HG03159 (cell line): Measurements from ENCODE around the gene FAM151A.

Source experiments
- ATAC-seq: cut with Tn5 transposase; IDR thresholded peaks from one replicate; pipeline ENCODE4 v1.9.1; 2021; ENCODE audit warnings: mild to moderate bottlenecking, moderate library complexity; ENCODE audit not compliant: unreplicated experiment

Gene FAM151A

DNA sequence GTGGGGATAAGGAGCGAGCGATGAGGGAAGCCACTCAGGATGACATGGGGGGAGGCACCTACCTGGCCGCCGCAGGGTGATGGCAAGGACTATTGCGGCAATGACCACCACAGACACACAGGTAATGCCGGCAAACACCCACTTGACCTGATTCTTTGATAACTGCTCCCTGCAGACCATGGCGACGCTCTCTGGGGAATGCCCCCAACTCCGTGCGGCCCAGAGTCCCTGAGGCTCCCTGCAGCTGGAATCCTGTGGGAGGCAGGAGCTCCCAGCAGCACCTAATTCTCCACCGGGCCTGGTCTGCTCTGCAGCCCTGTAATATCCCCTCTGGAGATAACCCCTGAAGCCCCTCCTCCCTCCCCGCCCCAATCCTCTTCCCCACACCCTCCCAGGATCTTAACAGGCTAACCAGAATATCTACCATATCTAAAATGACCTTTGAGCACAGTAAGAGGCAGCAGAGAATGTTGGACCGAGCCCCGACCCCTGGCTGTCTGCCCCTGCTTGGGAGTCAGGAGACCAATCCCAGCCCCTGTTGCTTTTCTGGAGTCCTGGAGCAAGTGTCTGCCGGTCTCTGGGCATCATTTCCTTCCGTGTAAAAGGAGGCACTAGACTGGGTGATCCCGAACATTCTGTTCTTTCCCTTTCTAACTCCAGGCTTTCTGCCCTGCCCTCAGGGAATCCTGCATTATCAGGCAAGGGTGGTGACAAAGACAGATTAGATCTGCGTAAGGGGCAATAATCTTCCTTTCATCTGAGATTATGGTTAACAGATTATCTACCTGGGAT, at the start of gene FAM151A:
Gene FAM151A, minus strand, starts transcription at position 310 of the 792 bp plus-strand sequence. Its CDS starts 130 bp downstream, at position 180.
- ATAC-seq, result no peak

GRCh38 chr1:54671985-54672608, 48.8 kb upstream of the FAM151A start:
- ATAC-seq, result peak; percentile 75

DNA sequence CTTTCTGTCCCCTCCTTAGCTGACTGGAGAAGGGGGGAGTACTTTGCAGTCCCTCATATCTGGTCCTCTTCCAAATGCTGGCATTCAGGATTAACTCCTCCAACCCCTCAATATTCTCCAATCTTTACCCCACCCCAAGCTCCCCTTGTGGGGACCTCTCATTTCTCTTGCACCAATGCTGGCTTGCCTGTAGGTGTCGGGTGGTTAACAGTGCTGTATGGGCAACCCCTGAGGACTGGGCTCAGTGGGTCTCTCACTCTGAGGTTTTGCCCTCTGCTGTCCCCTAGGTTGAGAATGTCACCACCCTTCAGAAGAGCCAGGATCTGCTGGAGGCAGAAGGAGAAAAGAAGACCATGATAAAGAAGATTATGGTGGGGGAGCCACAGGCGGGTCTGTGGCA, 45.2 kb upstream of the FAM151A start:
- no peak for ATAC-seq

DNA sequence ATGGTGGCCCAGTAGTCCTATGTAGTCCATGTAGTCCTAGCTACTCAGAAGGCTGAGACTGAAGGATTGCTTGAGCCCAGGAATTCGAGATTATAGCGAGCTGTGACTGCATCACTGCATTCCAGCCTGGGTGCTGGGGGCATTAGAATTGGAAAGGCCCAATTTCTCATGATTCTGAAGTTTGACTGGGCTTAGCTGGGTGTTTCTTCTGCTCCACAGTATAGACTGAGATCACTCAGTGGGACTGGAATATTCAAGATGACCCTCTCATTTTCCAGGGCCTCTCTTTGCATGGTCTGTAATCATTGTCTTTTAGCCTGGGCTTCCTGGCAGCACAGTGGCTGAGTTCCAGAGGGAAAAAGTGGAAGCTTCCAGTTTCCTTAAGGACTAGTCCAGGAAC, 44.5 kb upstream of the FAM151A start:
- ATAC-seq, result no peak

- no peak for ATAC-seq
Measured at GRCh38 chr1:54666333-54666732, 43.0 kb upstream of the FAM151A start.

- ATAC-seq, result no peak
Measured at GRCh38 chr1:54665852-54666251, 42.5 kb upstream of the FAM151A start.

DNA sequence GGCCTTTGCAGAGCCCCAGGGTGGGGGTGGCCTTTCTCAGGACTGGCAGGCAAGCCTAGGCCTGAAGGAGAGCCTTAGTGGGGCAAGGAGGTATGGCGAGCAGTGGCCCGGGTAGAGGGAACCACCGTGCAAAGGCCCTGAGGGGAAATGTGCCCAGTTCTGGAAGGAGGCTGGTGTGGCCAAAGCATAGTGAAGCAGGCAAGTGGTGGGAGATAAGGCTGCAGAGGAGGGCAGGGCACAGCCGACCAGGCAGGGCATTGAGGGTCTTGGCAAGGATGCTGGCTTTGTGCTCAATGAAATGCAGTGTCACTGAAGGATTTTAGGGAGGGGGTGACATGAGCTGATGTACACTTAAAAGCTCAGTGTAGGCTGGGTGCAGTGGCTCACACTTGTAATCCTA, 41.0 kb upstream of the FAM151A start:
- ATAC-seq, result no peak

- ATAC-seq, result no peak
Measured at GRCh38 chr1:54663725-54664124, 40.4 kb upstream of the FAM151A start.

GRCh38 chr1:54658164-54658913, 35.0 kb upstream of the FAM151A start:
- ATAC-seq, result no peak

DNA sequence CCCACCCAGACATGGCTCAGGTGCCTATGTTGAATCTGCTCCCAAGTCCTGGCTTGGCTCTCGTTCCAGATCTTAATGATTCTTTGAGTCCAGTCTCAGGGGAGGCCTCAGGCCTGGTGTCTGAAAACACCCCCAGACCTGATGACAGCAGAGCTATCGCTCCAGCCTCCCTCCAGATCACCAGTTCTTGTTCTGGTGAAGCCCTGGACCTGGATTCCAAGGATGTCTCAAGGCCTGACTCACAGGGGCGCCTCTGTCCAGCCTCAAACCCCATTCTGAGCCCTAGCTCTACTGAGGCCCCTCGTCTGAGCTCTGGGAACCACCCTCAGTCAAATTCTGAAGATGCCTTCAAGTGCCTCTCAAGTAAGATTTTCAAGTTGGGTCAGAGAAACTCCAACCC, 29.7 kb upstream of the FAM151A start:
- ATAC-seq, result no peak

GRCh38 chr1:54652168-54652567, 28.8 kb upstream of the FAM151A start:
- ATAC-seq, result no peak

DNA sequence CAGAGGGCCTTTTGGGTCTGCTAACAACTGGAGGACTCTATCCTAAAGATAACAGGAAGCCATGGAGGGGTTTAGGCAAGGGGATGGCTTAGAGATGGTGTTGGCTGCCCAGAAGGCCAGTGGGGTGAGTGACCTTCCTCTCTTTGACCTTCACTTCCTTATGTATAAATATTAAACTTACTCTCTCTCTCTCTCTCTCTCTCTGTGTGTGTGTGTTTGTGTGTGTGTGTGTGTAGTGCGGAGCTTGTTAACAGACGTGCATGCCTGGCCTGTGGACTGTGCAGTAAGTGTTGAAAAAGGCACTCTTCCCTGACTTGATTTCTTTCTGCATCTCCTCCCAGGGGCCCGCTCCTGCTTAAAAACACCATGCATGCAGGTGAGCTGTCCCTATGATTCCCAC, 28.3 kb upstream of the FAM151A start:
- no peak for ATAC-seq

GRCh38 chr1:54650417-54650816, 27.1 kb upstream of the FAM151A start:
- no peak for ATAC-seq

- no peak for ATAC-seq
Measured at GRCh38 chr1:54649921-54650320, 26.6 kb upstream of the FAM151A start.

DNA sequence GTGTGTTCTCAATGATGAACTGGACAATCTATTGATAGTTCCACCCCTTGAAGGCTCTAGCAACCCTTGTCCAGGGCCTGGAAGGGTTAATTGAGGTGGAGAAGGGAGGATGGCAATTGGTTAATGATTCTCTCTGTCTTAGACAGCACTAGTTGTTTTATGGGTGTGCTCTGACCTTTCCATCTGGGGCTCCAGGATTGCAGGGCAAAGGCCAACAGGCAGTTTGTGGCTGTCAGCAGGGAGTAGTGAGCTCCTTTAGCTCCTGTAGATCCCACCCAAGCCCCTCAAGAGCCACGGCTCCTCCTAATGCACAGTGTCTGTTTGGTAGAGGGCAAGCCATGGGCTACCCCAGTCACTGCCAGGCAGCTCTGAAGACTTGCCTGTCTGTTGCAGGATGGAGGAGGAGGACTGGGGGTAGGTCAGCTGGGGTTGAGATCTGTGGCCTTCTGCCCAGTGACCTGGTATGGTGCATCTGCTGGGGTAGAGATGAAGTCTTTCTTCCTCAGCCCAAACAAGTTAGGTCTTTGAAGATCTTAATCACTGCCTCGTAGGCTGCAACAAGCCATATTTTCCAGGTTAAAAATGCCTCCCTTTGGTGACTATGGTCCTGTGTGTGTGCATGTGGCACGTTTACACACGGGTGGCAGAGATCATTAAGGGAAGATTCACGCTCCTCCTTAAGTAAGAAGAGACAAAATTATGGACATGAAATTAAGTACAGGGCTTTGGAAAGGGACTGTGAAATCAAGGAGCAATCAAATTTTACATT, 26.0 kb upstream of the FAM151A start:
- ATAC-seq, result no peak

DNA sequence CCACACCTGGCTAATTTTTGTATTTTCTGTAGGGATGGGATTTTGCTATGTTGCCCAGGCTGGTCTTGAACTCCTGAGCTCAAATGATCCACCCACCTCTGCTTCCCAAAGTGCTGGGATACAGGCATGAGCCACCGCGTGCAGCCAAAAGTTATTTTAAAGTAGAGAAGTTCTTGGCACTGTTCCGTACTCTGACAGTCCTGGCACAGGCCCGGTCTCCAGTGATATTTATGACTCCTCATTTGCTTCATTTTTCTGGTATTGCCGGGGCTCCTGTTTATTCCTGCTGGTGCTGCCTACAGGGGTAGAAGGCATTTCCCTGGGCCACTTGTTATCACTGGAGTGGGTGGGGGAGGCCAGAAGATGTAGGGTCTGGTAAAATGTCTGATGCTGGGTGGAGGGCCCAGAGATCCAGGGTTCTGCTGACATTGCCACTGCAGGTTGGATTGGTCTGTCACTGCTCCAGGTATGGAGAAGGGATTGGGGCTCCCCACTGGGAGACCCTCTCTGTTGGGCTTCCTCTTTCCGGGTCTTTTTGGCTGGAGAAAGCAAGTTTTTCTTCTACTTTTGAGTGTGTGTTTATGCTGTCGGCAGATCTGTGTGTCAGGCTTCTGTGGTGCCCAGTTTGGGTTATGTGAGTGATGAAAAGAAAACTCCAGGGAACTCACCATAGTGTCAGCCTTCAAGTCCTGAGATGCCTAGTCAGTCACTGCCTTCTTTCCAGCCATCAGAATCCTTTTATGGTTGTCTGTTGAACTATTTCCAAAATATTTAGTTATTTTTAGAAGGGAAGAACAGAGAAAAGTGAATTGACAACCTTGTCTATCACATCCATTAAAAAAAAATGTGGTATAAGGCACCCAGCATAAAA, 22.7 kb upstream of the FAM151A start:
- no peak for ATAC-seq

GRCh38 chr1:54643736-54644135, 20.4 kb upstream of the FAM151A start:
- ATAC-seq, result no peak

GRCh38 chr1:54640863-54641836, 17.8 kb upstream of the FAM151A start, which contains the start of gene MROH7:
MROH7 (plus strand) TSS chr1:54641786; CDS start chr1:54652927, 11,141 bp downstream.
- ATAC-seq, result no peak

GRCh38 chr1:54640361-54640760, 17.0 kb upstream of the FAM151A start:
- no peak for ATAC-seq
